Progenitor cell of endocrine pancreas (in vitro differentiated cells): ENCODE data around the gene FLRT1. TPM values are rescaled to one million over a fixed set of nuclear protein-coding genes. Genes with fewer than 3 reads are reported as not detected.

Experiments used
- DNase-seq: peaks from one replicate; pipeline ENCODE4 v3.0.0; 2021; ENCODE audit warnings: low spot score; ENCODE audit not compliant: unreplicated experiment
- H3K27ac Mint-ChIP-seq: 2 replicates; pipeline ENCODE4 v1.8.0; 2021; ENCODE audit warnings: mild to moderate bottlenecking, moderate library complexity, mixed read lengths
- H3K27me3 Mint-ChIP-seq: 2 replicates; pipeline ENCODE4 v1.8.0; 2021; ENCODE audit warnings: mixed read lengths
- H3K36me3 Mint-ChIP-seq: 2 replicates; pipeline ENCODE4 v1.8.0; 2022; ENCODE audit warnings: mixed read lengths; ENCODE audit not compliant: insufficient read depth
- H3K4me1 Mint-ChIP-seq: 2 replicates; pipeline ENCODE4 v1.8.0; 2021; ENCODE audit warnings: low read depth, mixed read lengths
- H3K4me3 Mint-ChIP-seq: 2 replicates; pipeline ENCODE4 v1.8.0; 2021; ENCODE audit warnings: low read depth, mild to moderate bottlenecking, moderate library complexity, mixed read lengths
- H3K9me3 Mint-ChIP-seq: 2 replicates; pipeline ENCODE4 v1.8.0; 2021; ENCODE audit warnings: low read depth, mixed read lengths
- total RNA-seq: library from RNA; stranded (reverse); gene quantifications from 2 replicates; pipeline ENCODE4 v1.2.1, GENCODE V29; 2021
- TF ChIP-seq, protein P1 (sequence below): fragments of 200-600 bp; sonication (generic); IDR thresholded peaks from one replicate; pipeline ENCODE4 v1.5.0; 2021; ENCODE audit warnings: antibody characterized with exemption, mild to moderate bottlenecking; ENCODE audit not compliant: unreplicated experiment

FLRT1 gene
- total RNA-seq, 1 donor from 2014 or later = 0.17 TPM

GRCh38 chr11:64001484-64002420, 34.0 kb upstream of the FLRT1 start:
- TF ChIP-seq, protein P1, sequence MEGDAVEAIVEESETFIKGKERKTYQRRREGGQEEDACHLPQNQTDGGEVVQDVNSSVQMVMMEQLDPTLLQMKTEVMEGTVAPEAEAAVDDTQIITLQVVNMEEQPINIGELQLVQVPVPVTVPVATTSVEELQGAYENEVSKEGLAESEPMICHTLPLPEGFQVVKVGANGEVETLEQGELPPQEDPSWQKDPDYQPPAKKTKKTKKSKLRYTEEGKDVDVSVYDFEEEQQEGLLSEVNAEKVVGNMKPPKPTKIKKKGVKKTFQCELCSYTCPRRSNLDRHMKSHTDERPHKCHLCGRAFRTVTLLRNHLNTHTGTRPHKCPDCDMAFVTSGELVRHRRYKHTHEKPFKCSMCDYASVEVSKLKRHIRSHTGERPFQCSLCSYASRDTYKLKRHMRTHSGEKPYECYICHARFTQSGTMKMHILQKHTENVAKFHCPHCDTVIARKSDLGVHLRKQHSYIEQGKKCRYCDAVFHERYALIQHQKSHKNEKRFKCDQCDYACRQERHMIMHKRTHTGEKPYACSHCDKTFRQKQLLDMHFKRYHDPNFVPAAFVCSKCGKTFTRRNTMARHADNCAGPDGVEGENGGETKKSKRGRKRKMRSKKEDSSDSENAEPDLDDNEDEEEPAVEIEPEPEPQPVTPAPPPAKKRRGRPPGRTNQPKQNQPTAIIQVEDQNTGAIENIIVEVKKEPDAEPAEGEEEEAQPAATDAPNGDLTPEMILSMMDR = no peak
- peaks cover 1% of the 10 kb centered on the region for H3K4me1 Mint-ChIP-seq
- H3K36me3 Mint-ChIP-seq = peaks cover 15% of the 10 kb centered on the region
- DNase-seq = no peak
- no peaks in the 10 kb centered on the region for H3K9me3 Mint-ChIP-seq
- peaks cover 44% of the 10 kb centered on the region for H3K27me3 Mint-ChIP-seq
- no peak overlapping the region for H3K27ac Mint-ChIP-seq
- no peak overlapping the region for H3K4me3 Mint-ChIP-seq

DNA sequence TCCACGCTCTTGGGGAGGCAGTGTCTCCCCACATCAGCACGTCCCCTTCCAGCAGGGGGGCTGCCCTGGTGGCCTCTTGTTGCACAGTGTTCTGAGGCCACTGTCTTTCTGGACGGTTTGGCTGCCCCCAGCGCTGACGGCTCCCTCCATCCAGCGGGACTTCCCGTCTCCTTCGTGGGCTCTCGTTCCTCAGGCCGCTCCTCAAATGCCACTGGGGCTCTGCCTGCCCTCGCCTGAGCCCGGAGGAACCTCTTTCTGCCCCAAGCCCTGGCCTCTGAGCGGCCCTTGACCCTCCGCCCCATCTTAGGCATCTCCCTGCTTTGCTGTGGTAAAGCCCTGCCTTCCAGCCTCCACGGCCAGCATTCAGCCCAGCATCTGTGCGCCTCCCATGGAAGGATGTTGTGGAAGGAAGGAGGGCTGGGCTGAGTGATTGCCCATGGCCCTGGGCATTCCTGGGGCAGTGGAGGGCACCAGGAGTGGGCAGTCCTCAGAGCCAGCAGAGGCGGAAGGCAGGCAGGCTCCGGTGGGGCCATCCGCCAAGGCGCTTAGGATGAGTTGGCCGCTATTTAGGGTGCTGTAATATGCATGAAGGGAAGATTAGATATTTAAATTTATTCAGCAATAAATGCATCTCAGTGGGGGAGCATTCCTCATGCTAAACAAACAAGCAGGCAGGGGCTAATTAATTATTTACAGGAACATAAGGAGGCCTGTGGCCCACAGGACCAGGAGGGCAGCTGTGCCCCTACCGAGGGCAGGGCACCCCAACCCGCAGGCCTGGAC, 31.7 kb upstream of the FLRT1 start:
- Mint-ChIP-seq H3K9me3 (no peaks in the 10 kb centered on the region), H3K27ac (no peak overlapping the region), H3K36me3 (peaks cover 4% of the 10 kb centered on the region), H3K27me3 (peaks cover 47% of the 10 kb centered on the region), H3K4me1 (peaks cover 15% of the 10 kb centered on the region), H3K4me3 (no peak overlapping the region)
- TF ChIP-seq, protein P1 = no peak
- no peak for DNase-seq

GRCh38 chr11:64004590-64004984, 31.1 kb upstream of the FLRT1 start:
- Mint-ChIP-seq H3K27me3 (peaks cover 47% of the 10 kb centered on the region), H3K9me3 (no peaks in the 10 kb centered on the region), H3K4me1 (peaks cover 18% of the 10 kb centered on the region), H3K27ac (no peak overlapping the region), H3K4me3 (no peak overlapping the region), H3K36me3 (peaks cover 4% of the 10 kb centered on the region)
- DNase-seq = no peak
- TF ChIP-seq, protein P1 = no peak

GRCh38 chr11:64005691-64006090, 30.0 kb upstream of the FLRT1 start:
- H3K4me1 Mint-ChIP-seq = peaks cover 18% of the 10 kb centered on the region
- H3K36me3 Mint-ChIP-seq = peaks cover 4% of the 10 kb centered on the region
- no peak overlapping the region for H3K4me3 Mint-ChIP-seq
- TF ChIP-seq, protein P1 = no peak
- H3K9me3 Mint-ChIP-seq = no peaks in the 10 kb centered on the region
- peaks cover 47% of the 10 kb centered on the region for H3K27me3 Mint-ChIP-seq
- no peak overlapping the region for H3K27ac Mint-ChIP-seq
- no peak for DNase-seq

DNA sequence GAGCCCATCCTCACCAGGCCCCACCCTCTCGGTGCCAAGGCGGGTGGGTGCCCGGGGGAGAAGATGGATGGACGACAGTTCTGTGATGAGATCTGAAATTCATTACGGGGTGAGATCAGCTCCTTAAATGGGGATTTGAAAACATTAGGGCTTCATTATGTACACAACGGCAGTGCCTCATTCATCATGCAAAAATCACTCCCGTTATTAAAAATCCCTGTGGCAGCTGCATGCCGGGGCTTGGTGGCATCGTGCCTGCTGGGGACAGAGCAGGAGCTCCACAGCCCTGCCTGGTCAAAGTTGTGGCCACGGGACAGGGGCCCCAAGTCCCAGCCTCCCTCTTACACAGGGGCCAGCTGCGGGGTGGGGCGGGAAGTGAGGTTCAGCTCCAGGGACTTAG, 29.3 kb upstream of the FLRT1 start:
- Mint-ChIP-seq H3K27ac (no peak overlapping the region), H3K27me3 (peaks cover 43% of the 10 kb centered on the region), H3K9me3 (no peaks in the 10 kb centered on the region), H3K36me3 (peaks cover 4% of the 10 kb centered on the region), H3K4me3 (no peak overlapping the region), H3K4me1 (peaks cover 18% of the 10 kb centered on the region)
- DNase-seq = no peak
- TF ChIP-seq, protein P1 = no peak
